Measurements from ENCODE around the gene EMILIN2.

Gene EMILIN2

DNA sequence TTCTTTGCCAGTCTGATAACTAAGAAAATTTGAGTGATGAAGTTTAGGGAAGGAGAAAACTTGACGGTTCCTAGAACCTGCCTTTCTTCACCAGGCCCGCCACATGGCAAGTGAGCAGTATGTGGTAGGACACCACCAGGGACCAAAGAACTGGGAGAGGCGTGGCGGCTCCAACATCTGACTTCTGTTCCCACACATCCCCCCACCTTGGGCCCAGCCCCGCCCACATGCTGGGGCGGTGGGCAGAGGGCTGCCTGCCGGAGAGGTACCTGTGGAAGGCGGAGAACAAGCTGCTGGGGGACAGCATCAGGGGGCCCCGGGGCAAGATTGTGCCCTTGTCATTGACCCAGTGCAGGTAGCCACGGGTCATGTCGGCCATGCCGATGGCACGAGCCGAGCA, 75.0 kb downstream of the EMILIN2 start:
- Histone ChIP-seq H3K36me3 (ENCODE audit: control insufficient read depth, insufficient read depth, low read length) (peaks cover 6% of the 10 kb centered on the region), H2BK5ac (ENCODE audit: low read length) (no peak overlapping the region)
- no peak for DNase-seq

DNA sequence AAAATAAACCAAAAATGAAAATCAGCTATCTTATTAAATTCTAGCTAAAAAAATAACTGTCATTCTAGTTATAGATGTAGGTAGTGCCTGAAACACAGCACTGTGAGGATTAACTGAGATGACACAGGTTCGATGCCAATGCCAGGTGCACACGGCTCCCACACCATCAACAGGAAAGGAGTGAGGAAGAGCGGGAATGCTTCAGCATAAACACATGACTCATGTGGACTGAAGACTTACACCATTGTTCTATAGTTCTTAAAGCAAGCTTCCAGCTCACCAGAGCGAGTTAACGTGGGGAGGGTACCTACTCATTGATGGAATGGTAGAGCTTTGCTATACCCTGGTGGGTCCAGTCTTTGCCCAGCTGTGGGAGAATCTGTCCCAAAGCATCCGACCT, 76.7 kb downstream of the EMILIN2 start:
- Histone ChIP-seq H3K36me3 (ENCODE audit: control insufficient read depth, insufficient read depth, low read length) (peaks cover 6% of the 10 kb centered on the region), H4K8ac (ENCODE audit: low read depth, low read length) (no peak overlapping the region), H2BK15ac (replicated peaks; ENCODE audit: low read depth) (no peak overlapping the region)

More for the DNA sequence above, 75.0 kb downstream of the EMILIN2 start:
- H2BK120ac ChIP-seq (ENCODE audit: low read depth, low read length) = no peak overlapping the region
- no peak overlapping the region for H3K4me3 ChIP-seq (ENCODE audit: low read length)
- no peak overlapping the region for H3K23ac ChIP-seq (ENCODE audit: low read length)
- no peaks in the 10 kb centered on the region for H3K79me2 ChIP-seq (ENCODE audit: control insufficient read depth, insufficient read depth, low read length)
- H2AK5ac ChIP-seq (ENCODE audit: low read length) = no peak overlapping the region
- WGBS (ENCODE audit: extremely low coverage, insufficient coverage, low lambda C conversion rate) = no CpG with 5 or more reads among the region's 14 CpGs
- H4K8ac ChIP-seq (ENCODE audit: low read depth, low read length) = no peak overlapping the region
- no peak overlapping the region for H4K5ac ChIP-seq (ENCODE audit: low read length)
- H3K9ac ChIP-seq (ENCODE audit: low read length) = no peak overlapping the region
- no peak overlapping the region for H2BK15ac ChIP-seq (replicated peaks; ENCODE audit: low read depth)
- no peaks in the 10 kb centered on the region for H3K27me3 ChIP-seq (ENCODE audit: insufficient read depth, low read length, poor library complexity)
- H3K56ac ChIP-seq (ENCODE audit: low read length) = no peak overlapping the region
- H3K4me2 ChIP-seq (ENCODE audit: low read length) = no peak overlapping the region
- no peak overlapping the region for H3K4ac ChIP-seq (ENCODE audit: low read depth, low read length)
- no peaks in the 10 kb centered on the region for H3K4me1 ChIP-seq (ENCODE audit: control insufficient read depth, low read depth, low read length)
- H3K27ac ChIP-seq (ENCODE audit: low read depth, low read length) = no peak overlapping the region
- H3K79me1 ChIP-seq (ENCODE audit: low read length) = no peaks in the 10 kb centered on the region
- no peak overlapping the region for H3K18ac ChIP-seq (ENCODE audit: low read length)

DNA sequence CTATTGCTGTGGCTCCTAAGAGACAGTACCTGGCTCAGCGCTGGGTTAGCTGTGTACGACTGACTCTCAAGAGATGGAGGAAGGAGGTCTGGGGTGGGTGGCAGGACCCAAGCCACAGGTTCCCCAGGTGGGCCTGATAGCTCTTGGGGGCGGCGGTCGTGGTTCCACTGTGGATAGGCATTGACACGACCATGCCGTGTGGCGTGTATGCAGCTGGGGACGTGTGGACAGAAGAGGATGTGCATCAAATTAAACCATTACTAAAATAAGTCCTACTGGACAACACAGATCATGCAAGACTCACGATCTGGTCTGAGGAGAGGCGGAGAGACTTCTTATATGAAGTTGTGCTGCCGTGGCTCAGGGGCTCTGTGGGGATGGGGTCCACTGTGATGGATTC, 78.1 kb downstream of the EMILIN2 start:
- WGBS (ENCODE audit: extremely low coverage, insufficient coverage, low lambda C conversion rate) = no CpG with 5 or more reads among the region's 12 CpGs
- peaks cover 6% of the 10 kb centered on the region for H3K36me3 ChIP-seq (ENCODE audit: control insufficient read depth, insufficient read depth, low read length)
- no peaks in the 10 kb centered on the region for H3K4me1 ChIP-seq (ENCODE audit: control insufficient read depth, low read depth, low read length)
- DNase-seq = no peak
- H3K4me3 ChIP-seq (ENCODE audit: low read length) = no peak overlapping the region
- H2AK5ac ChIP-seq (ENCODE audit: low read length) = no peak overlapping the region
- H3K79me1 ChIP-seq (ENCODE audit: low read length) = no peaks in the 10 kb centered on the region
- no peak overlapping the region for H3K9ac ChIP-seq (ENCODE audit: low read length)
- H3K23ac ChIP-seq (ENCODE audit: low read length) = no peak overlapping the region
- H3K27me3 ChIP-seq (ENCODE audit: insufficient read depth, low read length, poor library complexity) = no peaks in the 10 kb centered on the region
- H2BK15ac ChIP-seq (replicated peaks; ENCODE audit: low read depth) = no peak overlapping the region
- no peak overlapping the region for H2BK5ac ChIP-seq (ENCODE audit: low read length)
- no peak overlapping the region for H4K5ac ChIP-seq (ENCODE audit: low read length)
- no peak overlapping the region for H4K8ac ChIP-seq (ENCODE audit: low read depth, low read length)
- H3K4ac ChIP-seq (ENCODE audit: low read depth, low read length) = no peak overlapping the region
- H3K79me2 ChIP-seq (ENCODE audit: control insufficient read depth, insufficient read depth, low read length) = no peaks in the 10 kb centered on the region
- no peak overlapping the region for H2BK120ac ChIP-seq (ENCODE audit: low read depth, low read length)
- H3K4me2 ChIP-seq (ENCODE audit: low read length) = no peak overlapping the region
- no peak overlapping the region for H3K56ac ChIP-seq (ENCODE audit: low read length)
- no peak overlapping the region for H3K27ac ChIP-seq (ENCODE audit: low read depth, low read length)
- no peak overlapping the region for H3K18ac ChIP-seq (ENCODE audit: low read length)

More for the DNA sequence above, 76.7 kb downstream of the EMILIN2 start:
- H3K4me1 ChIP-seq (ENCODE audit: control insufficient read depth, low read depth, low read length) = no peaks in the 10 kb centered on the region
- H2BK5ac ChIP-seq (ENCODE audit: low read length) = no peak overlapping the region
- H3K9ac ChIP-seq (ENCODE audit: low read length) = no peak overlapping the region
- DNase-seq = no peak
- no CpG with 5 or more reads among the region's 6 CpGs for WGBS (ENCODE audit: extremely low coverage, insufficient coverage, low lambda C conversion rate)
- H2AK5ac ChIP-seq (ENCODE audit: low read length) = no peak overlapping the region
- no peaks in the 10 kb centered on the region for H3K27me3 ChIP-seq (ENCODE audit: insufficient read depth, low read length, poor library complexity)
- H3K4me2 ChIP-seq (ENCODE audit: low read length) = no peak overlapping the region
- H3K79me1 ChIP-seq (ENCODE audit: low read length) = no peaks in the 10 kb centered on the region
- no peak overlapping the region for H3K23ac ChIP-seq (ENCODE audit: low read length)
- no peak overlapping the region for H4K5ac ChIP-seq (ENCODE audit: low read length)
- no peak overlapping the region for H2BK120ac ChIP-seq (ENCODE audit: low read depth, low read length)
- H3K56ac ChIP-seq (ENCODE audit: low read length) = no peak overlapping the region
- H3K4ac ChIP-seq (ENCODE audit: low read depth, low read length) = no peak overlapping the region
- no peaks in the 10 kb centered on the region for H3K79me2 ChIP-seq (ENCODE audit: control insufficient read depth, insufficient read depth, low read length)
- no peak overlapping the region for H3K18ac ChIP-seq (ENCODE audit: low read length)
- no peak overlapping the region for H3K27ac ChIP-seq (ENCODE audit: low read depth, low read length)
- no peak overlapping the region for H3K4me3 ChIP-seq (ENCODE audit: low read length)

DNA sequence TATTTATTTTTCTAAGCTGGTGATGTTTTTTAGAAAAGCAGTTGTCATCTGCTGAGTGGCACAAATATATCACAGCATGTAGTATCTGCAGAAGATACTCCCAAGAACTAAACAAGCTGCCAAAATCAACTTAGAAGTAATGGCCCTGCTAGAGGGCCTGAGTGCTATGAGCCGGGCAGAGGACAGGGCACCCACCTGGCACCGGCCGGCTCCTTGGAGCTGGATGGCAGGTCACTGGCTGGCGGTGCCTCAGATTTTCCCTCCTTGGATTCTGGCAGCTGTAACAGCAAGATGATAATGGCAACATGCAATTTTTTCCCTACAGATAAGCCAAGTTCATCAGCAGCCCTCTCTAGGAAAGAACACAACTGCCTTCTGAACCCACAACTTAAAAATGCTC, 79.7 kb downstream of the EMILIN2 start:
- peaks cover 3% of the 10 kb centered on the region for H3K36me3 ChIP-seq (ENCODE audit: control insufficient read depth, insufficient read depth, low read length)
- no peak overlapping the region for H2BK15ac ChIP-seq (replicated peaks; ENCODE audit: low read depth)
- no CpG with 5 or more reads among the region's 4 CpGs for WGBS (ENCODE audit: extremely low coverage, insufficient coverage, low lambda C conversion rate)

DNA sequence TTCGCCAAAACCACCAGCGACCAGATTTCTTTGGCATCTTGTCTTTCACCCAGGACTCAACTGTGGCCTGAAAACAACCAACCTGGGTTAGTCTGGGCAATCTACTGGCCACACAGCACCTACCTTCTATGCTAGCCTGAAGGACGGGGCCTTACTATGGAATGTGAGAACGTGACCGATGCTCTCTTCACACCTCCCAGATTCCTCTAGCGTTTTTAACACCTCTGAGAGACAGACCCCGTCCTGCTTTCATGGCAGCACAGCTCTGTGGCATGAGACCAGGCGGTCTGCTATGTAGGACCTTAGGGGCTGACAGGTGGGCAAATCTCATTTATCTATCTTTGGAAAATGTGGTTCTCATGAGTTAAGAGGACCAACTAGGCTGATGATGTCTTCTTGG, 80.9 kb downstream of the EMILIN2 start:
- no CpG with 5 or more reads among the region's 8 CpGs for WGBS (ENCODE audit: extremely low coverage, insufficient coverage, low lambda C conversion rate)
- Histone ChIP-seq H3K4me1 (ENCODE audit: control insufficient read depth, low read depth, low read length) (no peaks in the 10 kb centered on the region), H4K8ac (ENCODE audit: low read depth, low read length) (no peak overlapping the region), H3K79me2 (ENCODE audit: control insufficient read depth, insufficient read depth, low read length) (no peaks in the 10 kb centered on the region), H3K4ac (ENCODE audit: low read depth, low read length) (no peak overlapping the region), H3K36me3 (ENCODE audit: control insufficient read depth, insufficient read depth, low read length) (peaks cover 3% of the 10 kb centered on the region), H3K27ac (ENCODE audit: low read depth, low read length) (no peak overlapping the region), H3K56ac (ENCODE audit: low read length) (no peak overlapping the region), H3K18ac (ENCODE audit: low read length) (no peak overlapping the region), H2BK15ac (replicated peaks; ENCODE audit: low read depth) (no peak overlapping the region), H3K27me3 (ENCODE audit: insufficient read depth, low read length, poor library complexity) (no peaks in the 10 kb centered on the region), H2BK120ac (ENCODE audit: low read depth, low read length) (no peak overlapping the region), H3K4me3 (ENCODE audit: low read length) (no peak overlapping the region), H3K4me2 (ENCODE audit: low read length) (no peak overlapping the region), H3K9ac (ENCODE audit: low read length) (no peak overlapping the region), H4K5ac (ENCODE audit: low read length) (no peak overlapping the region), H3K23ac (ENCODE audit: low read length) (no peak overlapping the region), H3K79me1 (ENCODE audit: low read length) (no peaks in the 10 kb centered on the region), H2AK5ac (ENCODE audit: low read length) (no peak overlapping the region), H2BK5ac (ENCODE audit: low read length) (no peak overlapping the region)
- DNase-seq = peak; percentile 75

More for the DNA sequence above, 79.7 kb downstream of the EMILIN2 start:
- no peak overlapping the region for H3K4me3 ChIP-seq (ENCODE audit: low read length)
- H4K5ac ChIP-seq (ENCODE audit: low read length) = no peak overlapping the region
- no peak overlapping the region for H3K4me2 ChIP-seq (ENCODE audit: low read length)
- no peak for DNase-seq
- no peak overlapping the region for H3K27ac ChIP-seq (ENCODE audit: low read depth, low read length)
- H2AK5ac ChIP-seq (ENCODE audit: low read length) = no peak overlapping the region
- no peak overlapping the region for H3K18ac ChIP-seq (ENCODE audit: low read length)
- no peak overlapping the region for H3K56ac ChIP-seq (ENCODE audit: low read length)
- no peak overlapping the region for H3K9ac ChIP-seq (ENCODE audit: low read length)
- H2BK5ac ChIP-seq (ENCODE audit: low read length) = no peak overlapping the region
- H2BK120ac ChIP-seq (ENCODE audit: low read depth, low read length) = no peak overlapping the region
- no peaks in the 10 kb centered on the region for H3K79me2 ChIP-seq (ENCODE audit: control insufficient read depth, insufficient read depth, low read length)
- H3K27me3 ChIP-seq (ENCODE audit: insufficient read depth, low read length, poor library complexity) = no peaks in the 10 kb centered on the region
- H4K8ac ChIP-seq (ENCODE audit: low read depth, low read length) = no peak overlapping the region
- no peaks in the 10 kb centered on the region for H3K79me1 ChIP-seq (ENCODE audit: low read length)
- H3K4me1 ChIP-seq (ENCODE audit: control insufficient read depth, low read depth, low read length) = no peaks in the 10 kb centered on the region
- H3K23ac ChIP-seq (ENCODE audit: low read length) = no peak overlapping the region
- no peak overlapping the region for H3K4ac ChIP-seq (ENCODE audit: low read depth, low read length)

Data from mesendoderm (in vitro differentiated cells).